ENCODE measurements around the gene PDE6H.

Gene PDE6H

DNA sequence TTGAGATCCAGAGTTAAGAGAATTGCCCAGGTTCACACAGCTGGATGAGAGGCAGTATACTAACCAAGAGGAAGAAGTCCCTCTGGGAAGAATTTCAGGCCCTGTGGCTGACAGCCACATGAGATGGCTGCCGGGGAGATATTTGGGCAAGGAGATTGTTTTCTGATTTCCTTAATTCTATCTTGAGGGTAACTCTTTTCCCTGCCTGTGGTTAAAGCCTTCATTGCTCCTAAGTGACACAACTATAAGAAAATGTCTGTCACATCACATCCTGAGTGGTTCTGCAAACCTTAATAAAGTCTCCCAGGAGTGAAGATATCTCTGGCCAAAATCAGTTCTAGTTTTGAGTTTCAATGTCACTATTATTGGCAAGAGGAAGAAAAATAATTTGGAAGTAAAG, 21.0 kb upstream of the PDE6H start:
- DNase-seq (ENCODE audit: low spot score): no peak

DNA sequence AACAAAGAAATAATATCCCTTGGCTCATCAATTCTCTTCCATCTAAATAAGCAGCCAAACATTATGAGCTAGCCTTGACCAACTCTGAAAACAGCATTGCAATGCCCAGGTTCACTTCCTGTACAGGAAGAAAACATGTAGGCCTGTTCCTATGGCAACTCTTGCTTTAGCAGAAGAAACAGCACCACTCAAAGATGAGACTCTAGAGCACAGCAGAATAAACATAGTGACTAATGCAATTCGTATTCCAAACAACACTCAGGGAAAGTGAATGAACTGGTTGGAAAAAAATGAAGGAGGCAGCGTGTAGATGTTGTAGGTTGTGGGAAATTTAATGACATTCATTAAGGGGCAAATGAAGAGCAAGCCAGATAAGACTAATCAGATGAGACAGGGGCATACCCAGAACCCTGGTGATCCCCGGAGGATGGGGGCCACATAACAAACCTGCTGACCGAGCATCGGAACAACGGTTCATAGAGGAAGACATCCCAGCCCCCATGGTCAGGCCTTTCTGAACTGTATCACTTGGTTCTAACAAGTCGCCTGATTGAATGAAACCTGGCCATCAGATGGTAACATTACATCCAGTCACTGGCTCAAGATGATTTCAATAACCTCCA, 20.4 kb upstream of the PDE6H start:
- peak; percentile 33 for DNase-seq (ENCODE audit: low spot score)

GRCh38 chr12:14953752-14954151, 19.1 kb upstream of the PDE6H start:
- no peak for DNase-seq (ENCODE audit: low spot score)

DNA sequence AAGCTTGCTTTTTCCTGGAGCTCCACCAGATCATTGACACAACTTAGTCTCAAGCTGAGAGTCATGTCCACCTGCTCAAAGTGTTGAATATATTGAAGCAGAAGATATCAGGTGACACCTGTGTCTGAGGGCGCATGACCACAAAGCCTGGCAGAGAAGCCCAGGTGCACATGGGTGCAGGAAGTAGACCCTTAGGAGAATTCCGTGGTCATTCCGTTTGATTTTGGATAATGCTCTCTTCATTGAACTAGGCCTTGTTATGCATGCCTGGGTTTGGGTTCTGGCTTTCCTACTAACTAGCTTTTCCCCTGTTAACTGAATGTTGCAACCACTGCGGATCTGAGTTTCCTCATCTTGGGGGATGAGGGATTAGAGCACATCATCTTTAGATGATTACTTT, 18.6 kb upstream of the PDE6H start:
- no peak for DNase-seq (ENCODE audit: low spot score)

- DNase-seq (ENCODE audit: low spot score): peak; percentile 13
Measured at GRCh38 chr12:14956024-14956891, 16.6 kb upstream of the PDE6H start.

GRCh38 chr12:14956905-14957304, 15.9 kb upstream of the PDE6H start:
- no peak for DNase-seq (ENCODE audit: low spot score)

DNA sequence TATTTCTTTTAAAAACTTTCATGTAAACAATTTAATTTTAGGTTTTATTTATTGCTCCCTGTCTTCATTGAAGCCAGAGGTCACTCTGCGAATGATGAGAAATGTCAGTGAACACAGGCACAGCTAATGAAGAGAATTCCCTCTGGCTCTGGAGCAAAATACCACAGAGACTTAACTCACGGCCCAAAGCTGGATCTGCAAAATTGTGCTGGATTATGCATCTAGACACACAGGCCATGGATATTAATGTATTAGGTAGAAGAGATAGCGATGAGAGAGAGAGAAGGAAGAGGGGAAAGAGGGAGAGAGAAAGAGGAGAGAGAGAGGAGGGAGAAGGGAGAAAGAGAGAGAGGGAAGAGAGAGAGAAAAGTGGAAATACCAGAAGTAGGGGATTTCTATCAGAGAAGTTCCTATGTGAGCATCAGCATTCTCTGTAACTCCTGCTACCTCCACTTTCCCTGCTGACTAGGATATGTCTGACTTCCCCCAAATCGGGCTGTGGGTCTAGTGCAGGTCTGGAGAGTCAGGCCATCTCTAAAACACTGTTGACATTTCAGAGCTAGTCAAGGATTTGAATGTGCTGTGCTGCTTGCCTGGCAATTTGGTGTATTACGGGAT, 15.2 kb upstream of the PDE6H start:
- DNase-seq (ENCODE audit: low spot score): peak; percentile 33

DNA sequence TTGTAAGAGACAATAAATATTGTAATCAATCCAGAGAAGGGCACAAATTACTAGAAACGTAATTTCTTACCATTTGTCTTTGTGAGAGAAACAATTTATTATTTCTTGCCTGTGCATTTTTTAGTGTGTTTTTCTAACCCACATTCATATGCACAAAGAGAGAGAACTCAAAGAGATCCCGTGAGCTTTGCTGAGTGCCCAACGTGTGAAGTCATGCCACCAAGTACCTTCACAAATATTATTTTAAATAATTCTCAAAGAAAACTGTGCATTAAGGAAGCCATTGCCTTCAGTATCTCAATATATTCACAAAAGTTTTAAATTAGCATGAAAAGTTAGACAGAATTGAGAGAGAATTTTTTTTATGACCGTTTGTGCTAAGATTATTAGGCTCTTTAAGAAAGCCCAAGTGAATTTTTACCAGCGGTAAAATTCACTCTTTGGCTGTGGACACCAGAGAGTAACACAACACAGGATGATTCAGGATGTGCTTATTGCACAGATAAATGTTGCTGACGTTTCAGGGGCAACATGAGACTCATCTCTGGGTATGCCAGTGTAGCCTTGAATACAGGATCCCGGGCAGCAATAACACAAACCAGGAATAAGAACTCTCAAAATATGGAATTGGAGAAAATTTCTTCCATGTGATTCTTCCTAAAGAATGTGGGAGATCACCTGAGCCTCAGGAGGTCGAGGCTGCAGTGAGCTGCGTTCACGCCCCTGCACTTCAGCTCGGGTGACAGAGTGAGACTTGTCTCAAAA, 14.3 kb upstream of the PDE6H start:
- DNase-seq (ENCODE audit: low spot score): peak; percentile 76

DNA sequence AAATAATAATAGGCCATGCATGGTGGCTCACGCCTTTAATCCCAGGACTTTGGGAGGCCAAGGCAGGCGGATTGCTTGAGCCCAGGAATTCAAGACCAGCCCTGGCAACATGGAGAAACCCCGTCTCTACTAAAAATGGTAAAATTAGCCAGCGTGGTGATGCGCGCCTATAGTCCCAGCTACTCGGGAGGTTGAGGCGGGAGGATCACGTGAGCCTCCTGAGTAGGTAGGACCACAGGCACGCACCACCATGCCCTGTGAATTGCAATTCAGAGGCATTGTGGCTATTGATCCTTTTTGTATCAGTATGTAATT, 13.8 kb upstream of the PDE6H start:
- DNase-seq (ENCODE audit: low spot score): peak; percentile 35

DNA sequence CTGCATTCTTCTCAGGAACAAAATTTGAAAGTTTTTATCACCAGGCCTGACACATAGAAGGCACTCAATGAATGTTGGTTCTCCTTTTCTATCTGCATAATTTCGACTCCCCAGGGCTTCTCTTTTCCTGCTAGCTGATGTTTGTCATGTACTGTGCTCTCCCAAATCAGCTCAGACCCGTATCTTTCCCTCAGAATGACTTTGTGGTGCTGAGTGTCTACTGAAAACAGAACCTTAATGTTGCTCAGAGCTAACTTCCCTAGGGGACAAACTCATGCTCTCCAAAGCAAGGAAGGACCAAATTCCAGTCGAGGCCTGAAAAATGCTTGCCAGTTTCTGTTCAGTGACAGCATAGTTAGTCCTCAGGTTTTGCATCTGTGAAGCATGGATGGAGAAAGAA, 13.4 kb upstream of the PDE6H start:
- DNase-seq (ENCODE audit: low spot score): peak; percentile 47

DNA sequence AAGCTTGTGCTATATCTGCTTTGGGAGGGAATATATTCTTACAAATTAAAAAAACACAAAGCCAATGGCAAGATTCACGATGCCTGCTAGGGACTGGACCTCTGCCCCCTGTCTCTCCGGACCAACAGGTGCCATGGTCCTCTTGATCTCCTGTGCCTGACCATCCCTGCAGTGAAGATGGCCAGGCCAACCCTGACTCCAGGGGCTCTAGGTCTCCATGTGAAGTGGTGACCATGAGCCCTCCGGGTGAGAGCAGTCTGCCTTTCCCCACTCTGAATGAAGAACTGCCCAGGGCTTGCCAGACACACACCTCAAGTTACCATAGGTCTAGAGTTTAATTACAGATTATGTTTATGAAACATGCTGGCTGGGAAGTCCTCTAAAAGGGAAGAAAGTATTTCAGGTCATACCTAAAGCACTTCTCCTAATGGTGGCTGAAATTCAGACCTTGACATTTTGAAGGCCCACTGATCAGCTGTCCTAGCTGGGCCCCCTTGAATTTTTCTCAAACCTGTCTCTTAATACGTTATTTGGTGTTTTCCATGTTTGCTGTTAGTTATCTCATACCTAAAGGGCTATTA, 12.8 kb upstream of the PDE6H start:
- DNase-seq (ENCODE audit: low spot score): peak; percentile 17

- DNase-seq (ENCODE audit: low spot score): peak; percentile 39
Measured at GRCh38 chr12:14960548-14961465, 12.0 kb upstream of the PDE6H start.

DNA sequence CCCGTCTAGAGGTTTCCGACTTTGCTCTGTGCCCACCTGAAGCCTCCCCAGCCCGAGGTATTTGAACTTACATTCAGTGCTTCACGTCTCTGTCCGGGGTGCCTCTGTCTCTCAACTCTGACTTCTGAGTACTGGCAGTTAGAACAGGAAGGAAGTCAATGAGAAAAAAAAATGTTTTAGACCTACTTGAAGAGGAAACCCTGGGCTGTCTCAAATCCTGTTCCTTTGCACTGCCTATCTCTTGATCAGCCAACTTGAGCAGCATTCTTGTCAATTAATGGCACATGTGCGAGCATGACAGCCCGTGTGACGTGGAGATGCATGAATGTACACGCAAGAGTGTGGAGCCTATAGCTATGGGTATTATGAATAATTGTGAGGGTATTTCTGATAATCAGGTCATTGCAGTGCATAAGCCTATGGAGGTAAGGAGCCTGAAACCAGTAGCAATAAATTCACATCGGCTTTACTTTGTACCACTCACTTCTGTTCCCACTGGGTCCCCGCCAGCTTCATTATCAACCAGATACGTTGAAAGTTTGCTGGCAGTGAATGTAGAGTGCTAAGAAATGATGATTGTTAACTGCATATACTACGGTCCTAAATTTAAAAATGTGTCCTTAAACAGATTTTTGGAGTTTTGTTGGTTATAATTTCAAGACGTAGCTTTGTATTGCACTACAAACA, 11.2 kb upstream of the PDE6H start, which contains the start of gene ARHGDIB:
Gene ARHGDIB, minus strand, starts transcription at position 136 of the 687 bp plus-strand sequence. CDS start 10,889 bp downstream, outside the sequence.
- peak; percentile 70 for DNase-seq (ENCODE audit: low spot score)

GRCh38 chr12:14962153-14962539, 10.7 kb upstream of the PDE6H start:
- no peak for DNase-seq (ENCODE audit: low spot score)

GRCh38 chr12:14962797-14963196, 10.0 kb upstream of the PDE6H start:
- no peak for DNase-seq (ENCODE audit: low spot score)

DNA sequence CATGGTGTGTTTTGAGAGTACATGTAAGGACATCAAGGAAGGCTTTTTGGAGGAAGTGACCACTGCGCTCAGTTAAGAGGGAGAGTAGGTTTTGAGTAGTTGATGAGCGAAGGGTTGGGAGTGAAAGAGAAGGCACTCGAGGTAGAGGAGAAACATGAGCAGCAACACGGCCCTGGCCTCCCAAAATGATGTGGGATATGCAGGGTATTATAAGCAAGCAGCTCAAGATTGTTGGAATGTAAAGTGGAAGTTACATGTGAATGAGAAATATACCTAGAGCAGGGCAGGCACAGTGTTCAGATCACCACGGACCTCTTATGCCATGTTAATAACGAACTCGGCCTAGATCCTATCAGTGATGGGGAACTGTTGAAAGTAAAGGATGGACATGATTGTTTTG, 9.3 kb upstream of the PDE6H start:
- no peak for DNase-seq (ENCODE audit: low spot score)

DNA sequence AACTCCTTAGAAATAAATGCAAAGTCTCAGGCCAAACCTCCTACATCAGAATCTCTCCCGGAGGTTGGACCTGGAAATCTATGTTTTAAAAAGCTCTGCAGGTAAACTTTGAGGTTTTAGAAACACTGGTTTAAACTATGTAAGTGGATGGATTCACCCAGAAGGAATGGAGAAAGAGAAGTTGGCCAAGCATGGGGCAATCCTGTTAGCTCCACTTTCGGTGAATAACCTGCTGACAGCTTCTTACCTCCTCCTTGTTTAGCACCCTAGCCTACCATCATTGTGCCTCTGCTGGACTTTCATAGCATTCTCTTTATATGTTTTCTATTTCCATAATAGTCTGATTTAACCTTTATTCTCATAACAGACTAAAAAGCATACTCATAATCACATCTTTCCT, 8.4 kb upstream of the PDE6H start:
- no peak for DNase-seq (ENCODE audit: low spot score)

DNA sequence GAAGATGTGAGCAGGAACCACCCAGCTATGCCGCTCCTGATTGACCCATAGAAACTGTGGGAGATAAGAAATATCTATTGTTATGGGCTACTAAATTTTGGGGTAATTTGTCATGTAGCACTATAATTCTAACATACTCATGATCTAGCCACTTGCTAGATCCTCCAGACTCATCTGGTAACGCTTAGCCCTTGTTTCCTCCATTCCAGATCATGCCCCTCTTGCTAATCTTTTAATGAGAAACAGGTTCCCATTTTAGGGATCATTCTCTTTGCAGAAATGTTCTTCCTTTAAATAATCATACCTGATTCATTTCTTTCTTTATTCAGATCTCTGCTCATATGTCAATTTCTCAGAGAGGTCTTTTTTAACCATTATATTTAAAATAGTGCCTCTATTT, 7.6 kb upstream of the PDE6H start:
- no peak for DNase-seq (ENCODE audit: low spot score)

- no peak for DNase-seq (ENCODE audit: low spot score)
Measured at GRCh38 chr12:14968478-14968877, 4.4 kb upstream of the PDE6H start.

- DNase-seq (ENCODE audit: low spot score): no peak
Measured at GRCh38 chr12:14970473-14970872, 2.4 kb upstream of the PDE6H start.

Data from hematopoietic multipotent progenitor cell treated with erythropoietin and hydrocortisone succinate and interleukin-3 and kit ligand, for 17 days (in vitro differentiated cells).